HG03159 (cell line): ENCODE measurements around the gene NANOS3.
A peak's percentile ranks its signal among the peaks of the same experiment; 100 is the strongest.
"Not testable (repeated sequence)": the region's sequence is repeated elsewhere in the genome, so short reads cannot be mapped to it uniquely, and the experiment has no call there.

Experiments
- ATAC-seq: cut with Tn5 transposase; IDR thresholded peaks from one replicate; pipeline ENCODE4 v1.9.1; 2021; ENCODE audit warnings: mild to moderate bottlenecking, moderate library complexity; ENCODE audit not compliant: unreplicated experiment

NANOS3 gene

GRCh38 chr19:13843104-13843921, 33.6 kb upstream of the NANOS3 start:
- no peak for ATAC-seq

GRCh38 chr19:13844130-13844631, 32.8 kb upstream of the NANOS3 start:
- ATAC-seq = no peak

- peak; percentile 58 for ATAC-seq
Measured at GRCh38 chr19:13846557-13847406, 30.2 kb upstream of the NANOS3 start.

- peak; percentile 17 for ATAC-seq
Measured at GRCh38 chr19:13847407-13848339, 29.3 kb upstream of the NANOS3 start.

- no peak for ATAC-seq
Measured at GRCh38 chr19:13848340-13848677, 28.6 kb upstream of the NANOS3 start.

- ATAC-seq = no peak
Measured at GRCh38 chr19:13848798-13849676, 27.9 kb upstream of the NANOS3 start.

- ATAC-seq = no peak
Measured at GRCh38 chr19:13849991-13850909, 26.7 kb upstream of the NANOS3 start.

GRCh38 chr19:13850910-13851733, 25.8 kb upstream of the NANOS3 start:
- no peak for ATAC-seq

GRCh38 chr19:13851734-13852114, 25.2 kb upstream of the NANOS3 start:
- not testable (repeated sequence) for ATAC-seq

GRCh38 chr19:13852171-13852707, 24.7 kb upstream of the NANOS3 start:
- ATAC-seq = not testable (repeated sequence)

- ATAC-seq = no peak
Measured at GRCh38 chr19:13856497-13856896, 20.4 kb upstream of the NANOS3 start.

GRCh38 chr19:13859361-13859880, 17.5 kb upstream of the NANOS3 start:
- ATAC-seq = no peak

GRCh38 chr19:13860679-13861391, 16.1 kb upstream of the NANOS3 start:
- no peak for ATAC-seq

- ATAC-seq = peak; percentile 28
Measured at GRCh38 chr19:13861392-13861713, 15.6 kb upstream of the NANOS3 start.

- peak; percentile 63 for ATAC-seq
Measured at GRCh38 chr19:13861714-13862531, 15.0 kb upstream of the NANOS3 start.

- ATAC-seq = no peak
Measured at GRCh38 chr19:13864046-13864666, 12.8 kb upstream of the NANOS3 start.
